Glutamatergic neuron (in vitro differentiated cells): ENCODE results near the gene LGALS4. TPM values are rescaled to one million over a fixed set of nuclear protein-coding genes. Genes with fewer than 3 reads are reported as not detected.
"Not testable (repeated sequence)": the region's sequence is repeated elsewhere in the genome, so short reads cannot be mapped to it uniquely, and the experiment has no call there.

Experiments used
- DNase-seq: peaks from one replicate; pipeline ENCODE4 v3.0.0; 2022
- H3K27ac Mint-ChIP-seq: one replicate; pipeline ENCODE4 v1.8.0; 2020; ENCODE audit warnings: mild to moderate bottlenecking, mixed read lengths, inconsistent platforms; ENCODE audit not compliant: unreplicated experiment
- H3K27me3 Mint-ChIP-seq: one replicate; pipeline ENCODE4 v1.8.0; 2020; ENCODE audit warnings: mild to moderate bottlenecking, moderate library complexity, mixed read lengths, inconsistent platforms; ENCODE audit not compliant: unreplicated experiment
- H3K36me3 Mint-ChIP-seq: one replicate; pipeline ENCODE4 v1.8.0; 2020; ENCODE audit warnings: mild to moderate bottlenecking, mixed read lengths, inconsistent platforms; ENCODE audit not compliant: unreplicated experiment
- H3K4me1 Mint-ChIP-seq: one replicate; pipeline ENCODE4 v1.8.0; 2020; ENCODE audit warnings: mild to moderate bottlenecking, low read depth, mixed read lengths, inconsistent platforms; ENCODE audit not compliant: unreplicated experiment
- H3K4me3 Mint-ChIP-seq: one replicate; pipeline ENCODE4 v1.8.0; 2020; ENCODE audit warnings: mild to moderate bottlenecking, mixed read lengths, inconsistent platforms; ENCODE audit not compliant: unreplicated experiment
- H3K9me3 Mint-ChIP-seq: one replicate; pipeline ENCODE4 v1.8.0; 2020; ENCODE audit warnings: mild to moderate bottlenecking, moderate library complexity, mixed read lengths, inconsistent platforms; ENCODE audit not compliant: unreplicated experiment
- total RNA-seq: library from RNA; stranded (reverse); fragmentation: NEBNext Ultra II Directional; extraction: Animal tissue kit (Norgen Biotek cat#: 25700); gene quantifications from one replicate; pipeline ENCODE4 v1.2.1, GENCODE V29; 2021; ENCODE audit not compliant: unreplicated experiment
- TF ChIP-seq, protein P1 (sequence below): fragments of 200-600 bp; sonication (generic); IDR thresholded peaks from one replicate; pipeline ENCODE4 v1.5.0; 2021; ENCODE audit not compliant: partially characterized antibody, unreplicated experiment

The LGALS4 gene
- total RNA-seq, 1 donor from 2014 or later, result not detected

DNA sequence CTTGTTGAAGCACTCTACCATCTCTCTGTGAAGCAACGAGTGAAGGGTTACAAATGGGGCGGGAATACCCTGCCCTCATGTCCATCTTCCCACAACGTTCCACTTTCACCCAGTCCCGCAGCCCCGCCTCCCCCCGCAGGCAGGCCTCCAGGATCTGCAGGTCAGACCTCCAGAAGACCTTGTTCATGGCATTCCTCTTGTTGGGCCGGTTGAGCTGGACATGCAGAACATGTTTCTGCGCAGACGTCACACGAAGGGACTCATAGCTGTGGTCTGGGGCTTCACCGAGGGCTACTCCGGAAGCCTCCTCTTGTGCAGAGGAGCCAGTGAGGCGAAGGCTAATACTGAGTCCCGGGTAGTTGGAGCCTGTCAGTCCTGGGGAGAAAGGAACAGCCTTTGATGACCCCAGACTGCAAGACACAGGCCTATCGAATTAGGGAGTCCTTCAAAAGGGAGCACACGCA, 18.4 kb upstream of the LGALS4 start:
- Mint-ChIP-seq H3K4me1 (peaks cover 9% of the 10 kb centered on the region), H3K27me3 (no peaks in the 10 kb centered on the region), H3K9me3 (peaks cover 2% of the 10 kb centered on the region), H3K4me3 (peak overlapping the region; percentile 94), H3K27ac (peak overlapping the region; percentile 69), H3K36me3 (no peaks in the 10 kb centered on the region)
- peak; percentile 51 for DNase-seq
- TF ChIP-seq, protein P1, sequence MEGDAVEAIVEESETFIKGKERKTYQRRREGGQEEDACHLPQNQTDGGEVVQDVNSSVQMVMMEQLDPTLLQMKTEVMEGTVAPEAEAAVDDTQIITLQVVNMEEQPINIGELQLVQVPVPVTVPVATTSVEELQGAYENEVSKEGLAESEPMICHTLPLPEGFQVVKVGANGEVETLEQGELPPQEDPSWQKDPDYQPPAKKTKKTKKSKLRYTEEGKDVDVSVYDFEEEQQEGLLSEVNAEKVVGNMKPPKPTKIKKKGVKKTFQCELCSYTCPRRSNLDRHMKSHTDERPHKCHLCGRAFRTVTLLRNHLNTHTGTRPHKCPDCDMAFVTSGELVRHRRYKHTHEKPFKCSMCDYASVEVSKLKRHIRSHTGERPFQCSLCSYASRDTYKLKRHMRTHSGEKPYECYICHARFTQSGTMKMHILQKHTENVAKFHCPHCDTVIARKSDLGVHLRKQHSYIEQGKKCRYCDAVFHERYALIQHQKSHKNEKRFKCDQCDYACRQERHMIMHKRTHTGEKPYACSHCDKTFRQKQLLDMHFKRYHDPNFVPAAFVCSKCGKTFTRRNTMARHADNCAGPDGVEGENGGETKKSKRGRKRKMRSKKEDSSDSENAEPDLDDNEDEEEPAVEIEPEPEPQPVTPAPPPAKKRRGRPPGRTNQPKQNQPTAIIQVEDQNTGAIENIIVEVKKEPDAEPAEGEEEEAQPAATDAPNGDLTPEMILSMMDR, result no peak

DNA sequence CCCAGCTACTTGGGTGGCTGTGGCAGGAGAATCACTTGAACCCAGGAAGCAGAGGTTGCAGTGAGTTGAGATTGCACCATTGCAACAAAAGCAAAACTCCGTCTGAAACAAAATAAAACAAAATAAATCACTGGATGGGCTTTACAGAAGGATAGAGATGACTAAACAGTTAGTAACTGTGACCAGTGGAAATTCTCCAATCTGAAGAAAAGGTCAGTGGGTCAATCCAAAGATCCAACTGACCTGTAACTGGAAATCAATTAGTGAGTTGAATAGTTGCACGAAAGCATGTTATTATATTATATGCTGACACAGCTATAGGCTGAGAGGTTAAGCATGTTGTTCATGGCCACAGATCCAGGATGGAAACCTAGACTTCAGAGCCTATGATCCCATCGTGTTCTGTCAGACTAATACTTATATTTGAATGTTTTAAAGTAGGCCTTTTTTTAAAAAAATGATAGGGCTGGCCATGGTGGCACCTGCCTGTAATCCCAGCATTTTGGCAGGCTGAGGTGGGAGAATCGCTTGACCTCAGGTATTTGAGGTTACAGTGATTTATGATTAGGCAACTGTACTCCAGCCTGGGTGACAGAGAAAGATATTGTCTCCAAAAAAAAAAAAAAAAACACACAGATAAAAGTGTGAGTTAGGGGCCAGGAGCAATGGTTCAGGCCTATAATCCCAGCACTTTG, 17.4 kb upstream of the LGALS4 start:
- H3K4me3 Mint-ChIP-seq, result peak overlapping the region; percentile 94
- H3K4me1 Mint-ChIP-seq, result peaks cover 11% of the 10 kb centered on the region
- peak overlapping the region; percentile 69 for H3K27ac Mint-ChIP-seq
- H3K27me3 Mint-ChIP-seq, result no peaks in the 10 kb centered on the region
- peaks cover 2% of the 10 kb centered on the region for H3K9me3 Mint-ChIP-seq
- no peak for DNase-seq
- TF ChIP-seq, protein P1, result no peak
- no peaks in the 10 kb centered on the region for H3K36me3 Mint-ChIP-seq

DNA sequence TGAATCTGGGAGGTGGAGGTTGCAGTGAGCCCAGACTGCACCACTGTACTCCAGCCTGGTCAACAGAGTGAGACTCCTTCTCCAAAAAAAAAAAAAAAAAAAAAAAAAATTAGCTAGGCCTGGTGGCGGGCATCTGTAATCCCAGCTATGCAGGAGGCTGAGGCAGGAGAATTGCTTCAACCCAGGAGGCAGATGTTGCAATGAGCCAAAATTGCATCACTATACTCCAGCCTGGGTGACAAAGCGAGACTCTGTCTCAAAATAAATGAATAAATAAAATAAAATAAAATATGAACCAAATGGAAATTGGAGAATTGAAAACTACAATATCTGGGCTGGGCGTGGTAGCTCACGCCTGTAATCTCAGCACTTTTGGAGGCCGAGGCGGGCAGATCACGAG, 16.5 kb upstream of the LGALS4 start:
- H3K36me3 Mint-ChIP-seq, H3K27me3 Mint-ChIP-seq, DNase-seq, H3K27ac Mint-ChIP-seq, H3K9me3 Mint-ChIP-seq, H3K4me3 Mint-ChIP-seq: not testable (repeated sequence)
- H3K4me1 Mint-ChIP-seq, result peaks cover 11% of the 10 kb centered on the region

DNA sequence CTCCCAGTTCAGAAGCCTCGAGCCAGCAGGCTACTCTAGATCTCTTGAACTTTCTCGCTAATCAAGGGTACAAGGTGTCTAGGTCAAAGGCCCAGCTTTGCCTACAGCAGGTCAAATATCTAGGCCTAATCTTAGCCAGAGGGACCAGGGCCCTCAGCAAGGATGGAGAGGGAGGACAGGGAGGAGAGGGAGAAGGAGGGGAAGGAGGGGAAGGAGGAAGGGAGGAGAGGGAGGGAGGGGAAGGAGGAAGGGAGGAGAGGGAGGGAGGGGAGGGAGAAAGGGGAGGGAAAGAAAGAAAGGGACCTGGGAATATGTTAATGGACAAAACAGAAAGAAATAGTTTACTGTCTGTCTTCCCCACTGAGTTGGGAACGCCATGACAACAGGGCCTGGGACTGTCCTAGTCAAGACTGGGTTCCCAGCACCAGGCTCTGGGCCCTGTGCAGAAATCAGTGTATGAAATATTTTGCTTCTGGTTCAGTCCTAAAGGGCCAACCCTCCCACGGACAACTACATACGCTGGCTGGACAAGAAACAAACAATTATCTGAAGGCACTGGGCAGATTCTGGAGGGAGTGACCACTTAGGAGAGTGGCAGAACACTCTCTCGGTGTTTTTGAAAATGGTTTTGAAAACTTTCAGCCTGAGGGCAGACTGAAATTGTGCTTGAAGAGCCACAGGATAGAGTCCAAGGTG, 14.3 kb upstream of the LGALS4 start:
- TF ChIP-seq, protein P1, result no peak
- H3K27ac Mint-ChIP-seq, result no peak overlapping the region
- H3K4me3 Mint-ChIP-seq, result no peak overlapping the region
- peaks cover 7% of the 10 kb centered on the region for H3K4me1 Mint-ChIP-seq
- DNase-seq, result no peak
- H3K9me3 Mint-ChIP-seq, result peaks cover 2% of the 10 kb centered on the region
- H3K36me3 Mint-ChIP-seq, result peaks cover 7% of the 10 kb centered on the region
- no peaks in the 10 kb centered on the region for H3K27me3 Mint-ChIP-seq

DNA sequence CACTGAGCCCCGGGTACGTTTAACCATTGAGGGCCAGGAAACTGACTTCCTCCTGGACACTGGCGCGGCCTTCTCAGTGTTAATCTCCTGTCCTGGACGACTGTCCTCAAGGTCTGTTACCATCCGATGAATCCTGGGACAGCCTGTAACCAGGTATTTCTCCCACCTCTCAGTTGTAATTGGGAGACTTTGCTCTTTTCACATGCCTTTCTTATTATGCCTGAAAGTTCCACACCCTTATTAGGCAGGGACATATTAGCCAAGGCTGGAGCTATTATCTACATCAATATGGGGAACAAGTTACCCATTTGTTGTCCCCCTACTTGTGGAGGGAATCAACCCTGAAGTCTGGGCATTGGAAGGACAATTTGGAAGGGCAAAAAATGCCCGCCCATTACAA, 13.2 kb upstream of the LGALS4 start:
- H3K4me3 Mint-ChIP-seq, H3K9me3 Mint-ChIP-seq, H3K36me3 Mint-ChIP-seq, H3K27ac Mint-ChIP-seq, H3K4me1 Mint-ChIP-seq, DNase-seq, H3K27me3 Mint-ChIP-seq: not testable (repeated sequence)

DNA sequence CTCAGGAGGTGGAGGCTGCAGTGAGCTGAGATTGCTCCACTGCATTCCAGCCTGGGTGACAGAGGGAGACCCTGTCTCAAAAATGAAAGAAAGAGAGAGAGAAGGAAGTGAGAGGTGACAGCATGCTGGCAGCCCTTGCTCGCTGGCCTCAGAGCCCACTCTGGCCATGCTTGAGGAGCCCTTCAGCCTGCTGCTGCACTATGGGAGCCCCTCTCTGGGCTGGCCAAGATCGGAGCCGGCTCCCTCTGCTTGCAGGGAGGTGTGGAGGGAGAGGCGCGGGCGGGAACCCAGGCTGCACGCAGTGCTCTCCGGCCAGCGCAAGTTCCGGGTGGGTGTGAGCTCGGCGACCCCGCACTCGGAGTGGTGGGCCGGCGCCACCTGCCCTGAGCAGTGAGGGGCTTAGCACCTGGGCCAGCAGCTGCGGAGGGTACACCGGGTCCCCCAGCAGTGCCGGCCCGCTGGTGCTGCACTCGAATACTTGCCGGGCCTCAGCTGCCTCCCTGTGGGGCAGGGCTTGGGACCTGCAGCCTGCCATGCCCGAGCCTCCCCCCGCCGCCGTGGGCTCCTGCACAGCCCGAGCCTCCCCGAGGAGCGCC, 8.6 kb upstream of the LGALS4 start:
- H3K9me3 Mint-ChIP-seq, H3K4me1 Mint-ChIP-seq, H3K36me3 Mint-ChIP-seq, H3K4me3 Mint-ChIP-seq, H3K27ac Mint-ChIP-seq, H3K27me3 Mint-ChIP-seq, DNase-seq: not testable (repeated sequence)
